Measurements from ENCODE around the gene CAD. TPM values are rescaled to one million over a fixed set of nuclear protein-coding genes. Genes with fewer than 3 reads are reported as not detected.
A peak's percentile ranks its signal among the peaks of the same experiment; 100 is the strongest.

The CAD gene
- total RNA-seq, 1 donor from 2014 or later, result 38.5 TPM

- Mint-ChIP-seq H3K4me1 (ENCODE audit: low read depth, unreplicated experiment) (peaks cover 3% of the 10 kb centered on the region), H3K27me3 (ENCODE audit: unreplicated experiment) (peaks cover 6% of the 10 kb centered on the region)
Measured at GRCh38 chr2:27247893-27248292, 30.7 kb downstream of the CAD start.

GRCh38 chr2:27249159-27249890 lies 32.2 kb downstream of the CAD start:
- no peak for TF ChIP-seq CTCF (IDR thresholded peaks at IDR 0.05; ENCODE audit: partially characterized antibody, unreplicated experiment)
- Mint-ChIP-seq H3K36me3 (ENCODE audit: unreplicated experiment) (no peaks in the 10 kb centered on the region), H3K27ac (ENCODE audit: unreplicated experiment) (no peak overlapping the region), H3K9me3 (ENCODE audit: unreplicated experiment) (peaks cover 2% of the 10 kb centered on the region), H3K4me3 (ENCODE audit: unreplicated experiment) (no peak overlapping the region), H3K27me3 (ENCODE audit: unreplicated experiment) (peaks cover 6% of the 10 kb centered on the region), H3K4me1 (ENCODE audit: low read depth, unreplicated experiment) (peaks cover 3% of the 10 kb centered on the region)
- no peak for DNase-seq

More at GRCh38 chr2:27247893-27248292, 30.7 kb downstream of the CAD start:
- Mint-ChIP-seq H3K4me3 (ENCODE audit: unreplicated experiment) (no peak overlapping the region), H3K9me3 (ENCODE audit: unreplicated experiment) (peaks cover 2% of the 10 kb centered on the region), H3K27ac (ENCODE audit: unreplicated experiment) (no peak overlapping the region), H3K36me3 (ENCODE audit: unreplicated experiment) (no peaks in the 10 kb centered on the region)
- no peak for TF ChIP-seq CTCF (IDR thresholded peaks at IDR 0.05; ENCODE audit: partially characterized antibody, unreplicated experiment)
- no peak for DNase-seq

GRCh38 chr2:27249891-27250651 lies 32.9 kb downstream of the CAD start:
- peaks cover 3% of the 10 kb centered on the region for H3K4me1 Mint-ChIP-seq (ENCODE audit: low read depth, unreplicated experiment)
- no peaks in the 10 kb centered on the region for H3K36me3 Mint-ChIP-seq (ENCODE audit: unreplicated experiment)
- H3K27ac Mint-ChIP-seq (ENCODE audit: unreplicated experiment), result no peak overlapping the region
- peaks cover 2% of the 10 kb centered on the region for H3K9me3 Mint-ChIP-seq (ENCODE audit: unreplicated experiment)
- H3K27me3 Mint-ChIP-seq (ENCODE audit: unreplicated experiment), result peaks cover 6% of the 10 kb centered on the region
- DNase-seq, result peak; percentile 84
- no peak overlapping the region for H3K4me3 Mint-ChIP-seq (ENCODE audit: unreplicated experiment)
- TF ChIP-seq CTCF (IDR thresholded peaks at IDR 0.05; ENCODE audit: partially characterized antibody, unreplicated experiment), result peak; percentile 60

- Mint-ChIP-seq H3K27ac (ENCODE audit: unreplicated experiment) (no peak overlapping the region), H3K4me1 (ENCODE audit: low read depth, unreplicated experiment) (peaks cover 4% of the 10 kb centered on the region), H3K4me3 (ENCODE audit: unreplicated experiment) (no peak overlapping the region), H3K27me3 (ENCODE audit: unreplicated experiment) (peaks cover 6% of the 10 kb centered on the region), H3K9me3 (ENCODE audit: unreplicated experiment) (peaks cover 2% of the 10 kb centered on the region), H3K36me3 (ENCODE audit: unreplicated experiment) (no peaks in the 10 kb centered on the region)
- no peak for DNase-seq
- no peak for TF ChIP-seq CTCF (IDR thresholded peaks at IDR 0.05; ENCODE audit: partially characterized antibody, unreplicated experiment)
Measured at GRCh38 chr2:27250652-27251379, 33.6 kb downstream of the CAD start.
